Measurements from ENCODE around the gene ABCA13.

DNA sequence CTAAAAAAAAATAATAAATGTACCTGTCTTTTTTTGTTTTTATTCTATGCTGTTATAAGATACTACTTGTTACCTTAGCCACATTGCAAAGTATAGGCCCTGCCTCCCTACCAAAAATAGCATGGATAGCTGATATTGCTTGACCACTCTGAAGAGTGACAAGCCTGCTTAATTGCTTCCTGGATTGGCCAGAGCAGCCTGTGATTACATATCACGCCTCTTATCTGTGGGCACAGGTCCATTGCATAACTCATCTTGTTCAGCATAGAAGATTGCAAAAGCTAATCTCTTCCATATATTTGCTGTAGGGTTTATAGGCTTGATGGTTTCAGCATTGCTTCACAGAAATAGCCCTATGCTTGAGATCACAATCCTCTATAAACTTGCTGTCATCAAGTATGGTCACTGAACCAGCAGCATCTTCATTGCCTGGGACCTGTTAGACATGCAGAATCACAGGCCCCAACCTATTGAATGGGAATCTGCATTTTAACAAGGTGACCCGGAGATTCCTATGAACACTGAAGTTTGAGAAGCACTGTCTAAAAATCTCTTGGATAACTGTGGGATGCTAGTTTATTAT lies 472.3 kb downstream of the ABCA13 start:
- TF ChIP-seq, protein P1, sequence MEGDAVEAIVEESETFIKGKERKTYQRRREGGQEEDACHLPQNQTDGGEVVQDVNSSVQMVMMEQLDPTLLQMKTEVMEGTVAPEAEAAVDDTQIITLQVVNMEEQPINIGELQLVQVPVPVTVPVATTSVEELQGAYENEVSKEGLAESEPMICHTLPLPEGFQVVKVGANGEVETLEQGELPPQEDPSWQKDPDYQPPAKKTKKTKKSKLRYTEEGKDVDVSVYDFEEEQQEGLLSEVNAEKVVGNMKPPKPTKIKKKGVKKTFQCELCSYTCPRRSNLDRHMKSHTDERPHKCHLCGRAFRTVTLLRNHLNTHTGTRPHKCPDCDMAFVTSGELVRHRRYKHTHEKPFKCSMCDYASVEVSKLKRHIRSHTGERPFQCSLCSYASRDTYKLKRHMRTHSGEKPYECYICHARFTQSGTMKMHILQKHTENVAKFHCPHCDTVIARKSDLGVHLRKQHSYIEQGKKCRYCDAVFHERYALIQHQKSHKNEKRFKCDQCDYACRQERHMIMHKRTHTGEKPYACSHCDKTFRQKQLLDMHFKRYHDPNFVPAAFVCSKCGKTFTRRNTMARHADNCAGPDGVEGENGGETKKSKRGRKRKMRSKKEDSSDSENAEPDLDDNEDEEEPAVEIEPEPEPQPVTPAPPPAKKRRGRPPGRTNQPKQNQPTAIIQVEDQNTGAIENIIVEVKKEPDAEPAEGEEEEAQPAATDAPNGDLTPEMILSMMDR (IDR thresholded peaks at IDR 0.05 in 2 of 3, conservative IDR thresholded peaks at IDR 0.05 in 1 of 3; ENCODE audit: borderline replicate concordance in 1 of 3, insufficient read depth in 1 of 3, low read depth in 2 of 3, low read length in 2 of 3) = no peak
- TF ChIP-seq POLR2A (IDR thresholded peaks at IDR 0.05; ENCODE audit: borderline replicate concordance, extremely low read depth, insufficient read depth, insufficient read length) (no peak), SRF (IDR thresholded peaks at IDR 0.05; ENCODE audit: low read depth) (no peak), CEBPB (IDR thresholded peaks at IDR 0.05; ENCODE audit: low read depth) (no peak), EZH2 (IDR thresholded peaks at IDR 0.05) (no peak), SIN3A (IDR thresholded peaks at IDR 0.05; ENCODE audit: low read depth) (no peak), TCF7L2 (IDR thresholded peaks at IDR 0.05; ENCODE audit: borderline replicate concordance, extremely low read depth, insufficient read depth, insufficient read length) (no peak), SP1 (IDR thresholded peaks at IDR 0.05; ENCODE audit: low read depth) (no peak), POLR2AphosphoS5 (IDR thresholded peaks at IDR 0.05; ENCODE audit: low read depth, low read length) (no peak), YY1 (IDR thresholded peaks at IDR 0.05; ENCODE audit: extremely low read depth, insufficient replicate concordance, low read depth, low read length) (no peak)
- TF ChIP-seq, protein P2, sequence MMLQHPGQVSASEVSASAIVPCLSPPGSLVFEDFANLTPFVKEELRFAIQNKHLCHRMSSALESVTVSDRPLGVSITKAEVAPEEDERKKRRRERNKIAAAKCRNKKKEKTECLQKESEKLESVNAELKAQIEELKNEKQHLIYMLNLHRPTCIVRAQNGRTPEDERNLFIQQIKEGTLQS (IDR thresholded peaks at IDR 0.05) = no peak
- TF ChIP-seq, protein P3, sequence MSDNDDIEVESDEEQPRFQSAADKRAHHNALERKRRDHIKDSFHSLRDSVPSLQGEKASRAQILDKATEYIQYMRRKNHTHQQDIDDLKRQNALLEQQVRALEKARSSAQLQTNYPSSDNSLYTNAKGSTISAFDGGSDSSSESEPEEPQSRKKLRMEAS (IDR thresholded peaks at IDR 0.05) = no peak
